ENCODE measurements around the gene RTRAF. TPM values are rescaled to one million over a fixed set of nuclear protein-coding genes. Genes with fewer than 3 reads are reported as not detected.

RTRAF gene
- polyA plus RNA-seq, 1 donor (not counting 4 experiments of a cell fraction or from before 2014, with no cell fraction given), result 255 TPM

DNA sequence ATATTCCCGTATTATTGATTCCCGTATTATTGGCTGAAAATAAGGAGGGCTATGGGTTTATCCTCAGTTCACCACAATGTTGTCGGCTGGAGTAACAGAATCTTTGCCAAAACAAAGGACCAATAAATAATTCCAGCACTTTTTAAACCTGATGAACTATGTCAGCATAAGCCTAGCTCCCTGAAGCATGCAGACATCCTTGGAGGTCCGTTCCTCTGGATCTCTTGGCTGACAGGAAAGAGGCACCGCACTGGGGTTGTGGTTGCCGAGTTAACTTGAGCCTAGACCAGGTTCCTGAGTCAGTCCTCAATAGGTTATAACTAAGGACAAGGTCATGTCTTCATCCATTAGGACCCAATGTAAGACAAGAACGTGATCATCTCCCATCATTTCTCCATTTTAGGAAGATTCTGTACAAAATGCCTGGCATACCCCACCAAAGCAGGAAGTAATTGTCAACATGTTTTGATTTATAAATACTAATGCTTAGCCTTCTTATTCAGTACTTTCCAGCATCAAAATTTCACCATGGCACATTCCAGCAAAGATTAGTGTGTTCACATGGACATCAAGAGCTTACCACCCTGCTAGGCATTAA, 43.0 kb downstream of the RTRAF start:
- DNase-seq (ENCODE audit: low read depth, low spot score), result no peak
- H3K4me1 ChIP-seq (ENCODE audit: control insufficient read depth, extremely low read depth, insufficient read depth, low read length), result peaks cover 5% of the 10 kb centered on the region
- no peaks in the 10 kb centered on the region for H3K27me3 ChIP-seq (ENCODE audit: control insufficient read depth, extremely low read depth, insufficient read depth, low read length)
- H2AFZ ChIP-seq (ENCODE audit: control insufficient read depth, low read length), result no peak overlapping the region
- no peaks in the 10 kb centered on the region for H3K9me3 ChIP-seq (ENCODE audit: control insufficient read depth, low read depth, low read length)
- no peaks in the 10 kb centered on the region for H3K79me2 ChIP-seq (ENCODE audit: control insufficient read depth, insufficient read depth, low read length)
- no peaks in the 10 kb centered on the region for H3K36me3 ChIP-seq (ENCODE audit: control insufficient read depth in 2 of 2, extremely low read depth in 1 of 2, insufficient read depth in 2 of 2, low read length in 2 of 2)
- no peak for FAIRE-seq
- H3K4me3 ChIP-seq (ENCODE audit: control insufficient read depth in 2 of 3, extremely low read depth in 1 of 3, insufficient read depth in 2 of 3, low read depth in 1 of 3, low read length in 3 of 3), result no peak overlapping the region
- no peak for TF ChIP-seq EZH2 (IDR thresholded peaks at IDR 0.05; ENCODE audit: low read length)
- TF ChIP-seq, protein P1, sequence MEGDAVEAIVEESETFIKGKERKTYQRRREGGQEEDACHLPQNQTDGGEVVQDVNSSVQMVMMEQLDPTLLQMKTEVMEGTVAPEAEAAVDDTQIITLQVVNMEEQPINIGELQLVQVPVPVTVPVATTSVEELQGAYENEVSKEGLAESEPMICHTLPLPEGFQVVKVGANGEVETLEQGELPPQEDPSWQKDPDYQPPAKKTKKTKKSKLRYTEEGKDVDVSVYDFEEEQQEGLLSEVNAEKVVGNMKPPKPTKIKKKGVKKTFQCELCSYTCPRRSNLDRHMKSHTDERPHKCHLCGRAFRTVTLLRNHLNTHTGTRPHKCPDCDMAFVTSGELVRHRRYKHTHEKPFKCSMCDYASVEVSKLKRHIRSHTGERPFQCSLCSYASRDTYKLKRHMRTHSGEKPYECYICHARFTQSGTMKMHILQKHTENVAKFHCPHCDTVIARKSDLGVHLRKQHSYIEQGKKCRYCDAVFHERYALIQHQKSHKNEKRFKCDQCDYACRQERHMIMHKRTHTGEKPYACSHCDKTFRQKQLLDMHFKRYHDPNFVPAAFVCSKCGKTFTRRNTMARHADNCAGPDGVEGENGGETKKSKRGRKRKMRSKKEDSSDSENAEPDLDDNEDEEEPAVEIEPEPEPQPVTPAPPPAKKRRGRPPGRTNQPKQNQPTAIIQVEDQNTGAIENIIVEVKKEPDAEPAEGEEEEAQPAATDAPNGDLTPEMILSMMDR (optimal IDR thresholded peaks at IDR 0.05 in 1 of 3, IDR thresholded peaks at IDR 0.05 in 1 of 3, conservative IDR thresholded peaks at IDR 0.05 in 1 of 3; ENCODE audit: extremely low read depth in 1 of 3, insufficient read depth in 2 of 3, low read length in 3 of 3), result no peak
- H4K20me1 ChIP-seq (ENCODE audit: control insufficient read depth, extremely low read depth, insufficient read depth, low read length), result no peaks in the 10 kb centered on the region
- dilution Hi-C loops (cut with MboI; ENCODE audit: extremely low pct_ligation_motif_present, low sequenced_read_pairs), result no loop called here
- H3K4me2 ChIP-seq (ENCODE audit: control insufficient read depth, extremely low read depth, insufficient read depth, low read depth, low read length), result no peak overlapping the region
- H3K9me1 ChIP-seq (ENCODE audit: control insufficient read depth, extremely low read depth, insufficient read depth, low read length), result no peaks in the 10 kb centered on the region
- H3K9ac ChIP-seq (ENCODE audit: control insufficient read depth, extremely low read depth, insufficient read depth, low read length), result no peak overlapping the region
- H3K27ac ChIP-seq (ENCODE audit: control insufficient read depth, insufficient read depth, low read length), result no peak overlapping the region

- peaks cover 5% of the 10 kb centered on the region for H3K4me1 ChIP-seq (ENCODE audit: control insufficient read depth, extremely low read depth, insufficient read depth, low read length)
- no peak overlapping the region for H2AFZ ChIP-seq (ENCODE audit: control insufficient read depth, low read length)
- H3K36me3 ChIP-seq (ENCODE audit: control insufficient read depth in 2 of 2, extremely low read depth in 1 of 2, insufficient read depth in 2 of 2, low read length in 2 of 2), result no peaks in the 10 kb centered on the region
- TF ChIP-seq, protein P1 (optimal IDR thresholded peaks at IDR 0.05 in 1 of 3, IDR thresholded peaks at IDR 0.05 in 1 of 3, conservative IDR thresholded peaks at IDR 0.05 in 1 of 3; ENCODE audit: extremely low read depth in 1 of 3, insufficient read depth in 2 of 3, low read length in 3 of 3), result no peak
- no peak for TF ChIP-seq EZH2 (IDR thresholded peaks at IDR 0.05; ENCODE audit: low read length)
- H3K4me2 ChIP-seq (ENCODE audit: control insufficient read depth, extremely low read depth, insufficient read depth, low read depth, low read length), result no peak overlapping the region
- no peaks in the 10 kb centered on the region for H3K9me3 ChIP-seq (ENCODE audit: control insufficient read depth, low read depth, low read length)
- DNase-seq (ENCODE audit: low read depth, low spot score) (no peak), FAIRE-seq (no peak)
- no peaks in the 10 kb centered on the region for H3K9me1 ChIP-seq (ENCODE audit: control insufficient read depth, extremely low read depth, insufficient read depth, low read length)
- dilution Hi-C loops (cut with MboI; ENCODE audit: extremely low pct_ligation_motif_present, low sequenced_read_pairs), result no loop called here
- H3K9ac ChIP-seq (ENCODE audit: control insufficient read depth, extremely low read depth, insufficient read depth, low read length), result no peak overlapping the region
- H3K27me3 ChIP-seq (ENCODE audit: control insufficient read depth, extremely low read depth, insufficient read depth, low read length), result no peaks in the 10 kb centered on the region
- H3K79me2 ChIP-seq (ENCODE audit: control insufficient read depth, insufficient read depth, low read length), result no peaks in the 10 kb centered on the region
- no peak overlapping the region for H3K4me3 ChIP-seq (ENCODE audit: control insufficient read depth in 2 of 3, extremely low read depth in 1 of 3, insufficient read depth in 2 of 3, low read depth in 1 of 3, low read length in 3 of 3)
- H4K20me1 ChIP-seq (ENCODE audit: control insufficient read depth, extremely low read depth, insufficient read depth, low read length), result no peaks in the 10 kb centered on the region
- no peak overlapping the region for H3K27ac ChIP-seq (ENCODE audit: control insufficient read depth, insufficient read depth, low read length)
Measured at GRCh38 chr14:52033101-52033642, 43.8 kb downstream of the RTRAF start.
